K562 (cell line): ENCODE results near the gene COPA. TPM values are rescaled to one million over a fixed set of nuclear protein-coding genes. Genes with fewer than 3 reads are reported as not detected.
A peak's percentile ranks its signal among the peaks of the same experiment; 100 is the strongest.

Experiments used
- C11orf30 ChIP-seq: fragments of 450-650 bp; IDR thresholded peaks from 2 replicates; pipeline ENCODE4 v1.6.1; 2016; ENCODE audit warnings: low read depth, mild to moderate bottlenecking
- CHCHD3 ChIP-seq: fragments of 250-450 bp; sonication (Bioruptor Pico); IDR thresholded peaks from 2 replicates; pipeline ENCODE4 v2.1.2; 2022; ENCODE audit warnings: mild to moderate bottlenecking
- POU5F1 ChIP-seq: fragments of 150-350 bp; IDR thresholded peaks from 2 replicates; pipeline ENCODE4 v1.6.1; 2014; ENCODE audit warnings: borderline replicate concordance, low read length, low read depth, mild to moderate bottlenecking; ENCODE audit not compliant: partially characterized antibody
- PTRF ChIP-seq: fragments of 450-650 bp; IDR thresholded peaks from 2 replicates; pipeline ENCODE4 v1.6.1; 2016; ENCODE audit warnings: mild to moderate bottlenecking, missing genetic modification characterization, missing compliant biosample characterization
- RAD21 ChIP-seq, 2 experiments: fragments of 250-450 bp in 1 of 2; fragments of 450-650 bp in 1 of 2; sonication (Bioruptor Pico) in 1 of 2; formaldehyde crosslinking in 1 of 2; IDR thresholded peaks in 1 of 2; conservative IDR thresholded peaks in 1 of 2; 2 replicates each; pipeline versions ENCODE4 v1.4.0 to v1.8.0; 2020 to 2022; ENCODE audit warnings: mild to moderate bottlenecking in 2 of 2, moderate library complexity in 1 of 2
- SMARCE1 ChIP-seq: fragments of 450-650 bp; IDR thresholded peaks from 2 replicates; pipeline ENCODE4 v1.7.1; 2016; ENCODE audit warnings: mild to moderate bottlenecking
- TBL1XR1 ChIP-seq, 2 experiments: IDR thresholded peaks; 2 replicates each; pipeline ENCODE4 v1.6.1; 2012; ENCODE audit warnings: improper control_type of control experiment in 2 of 2, low read length in 2 of 2, mild to moderate bottlenecking in 1 of 2
- TEAD4 ChIP-seq, 2 experiments: sonication (generic) in 1 of 2; formaldehyde crosslinking in 1 of 2; IDR thresholded peaks; 2 replicates each; pipeline versions ENCODE4 v1.6.1 to v1.8.0; 2012 to 2022; ENCODE audit warnings: borderline replicate concordance in 1 of 2, inconsistent platforms in 1 of 2, low read length in 1 of 2, mild to moderate bottlenecking in 1 of 2, missing genetic modification reagents in 1 of 2
- THRB ChIP-seq: fragments of 450-650 bp; formaldehyde crosslinking; conservative IDR thresholded peaks from 2 replicates; pipeline ENCODE4 v1.4.0; 2022; ENCODE audit warnings: mild to moderate bottlenecking, missing genetic modification characterization
- ZKSCAN1 ChIP-seq: fragments of 150-350 bp; IDR thresholded peaks from 2 replicates; pipeline ENCODE4 v1.6.1; 2016; ENCODE audit warnings: low read depth, low read length
- ZNF436 ChIP-seq: fragments of 250-450, 450-650 bp; sonication (Bioruptor Pico); formaldehyde crosslinking; IDR thresholded peaks from 2 replicates; pipeline ENCODE4 v1.7.0; 2020; ENCODE audit warnings: mild to moderate bottlenecking
- ZNF512 ChIP-seq: IDR thresholded peaks from 2 replicates; pipeline ENCODE4 v1.6.1; 2016; ENCODE audit warnings: missing genetic modification characterization, missing compliant biosample characterization
- polyA plus RNA-seq, 8 experiments: library from polyadenylated mRNA; depleted of rRNA in 4 of 8; stranded (reverse) in 5 of 8; unstranded in 3 of 8; fragments of >200 nt; fragmentation: Nextera tagmentation in 2 of 8; fragmentation: Illumina TruSeq in 1 of 8; extraction: Ambion mirVana in 2 of 8; extraction: Trizol in 1 of 8; gene quantifications; 2 replicates each; pipeline versions ENCODE4 v1.2.1 to v1.2.3, GENCODE V29; 2011 to 2014; ENCODE audit warnings: inconsistent platforms in 1 of 8, missing spikeins in 1 of 8
- total RNA-seq, 7 experiments: library from RNA; depleted of rRNA in 6 of 7; stranded (reverse); fragments of >200 nt in 6 of 7; fragmentation: Illumina TruSeq in 2 of 7; extraction: Trizol in 2 of 7; gene quantifications; 2 replicates each; pipeline versions ENCODE4 v1.2.1 to v1.2.3, GENCODE V29; 2011 to 2021; ENCODE audit warnings: low replicate concordance in 1 of 7
- TF ChIP-seq, protein P1 (sequence below): IDR thresholded peaks from 2 replicates; pipeline ENCODE4 v1.6.1; 2011; ENCODE audit warnings: borderline replicate concordance, low read depth, mild to moderate bottlenecking, moderate library complexity, low read length; ENCODE audit not compliant: insufficient read depth, poor library complexity, severe bottlenecking

The COPA gene
- total and polyA plus RNA-seq, 9 of the 15 experiments (the other 6 are each of a cell fraction or from before 2014, with no cell fraction given) = 49.8 to 222 (median 110) TPM

DNA sequence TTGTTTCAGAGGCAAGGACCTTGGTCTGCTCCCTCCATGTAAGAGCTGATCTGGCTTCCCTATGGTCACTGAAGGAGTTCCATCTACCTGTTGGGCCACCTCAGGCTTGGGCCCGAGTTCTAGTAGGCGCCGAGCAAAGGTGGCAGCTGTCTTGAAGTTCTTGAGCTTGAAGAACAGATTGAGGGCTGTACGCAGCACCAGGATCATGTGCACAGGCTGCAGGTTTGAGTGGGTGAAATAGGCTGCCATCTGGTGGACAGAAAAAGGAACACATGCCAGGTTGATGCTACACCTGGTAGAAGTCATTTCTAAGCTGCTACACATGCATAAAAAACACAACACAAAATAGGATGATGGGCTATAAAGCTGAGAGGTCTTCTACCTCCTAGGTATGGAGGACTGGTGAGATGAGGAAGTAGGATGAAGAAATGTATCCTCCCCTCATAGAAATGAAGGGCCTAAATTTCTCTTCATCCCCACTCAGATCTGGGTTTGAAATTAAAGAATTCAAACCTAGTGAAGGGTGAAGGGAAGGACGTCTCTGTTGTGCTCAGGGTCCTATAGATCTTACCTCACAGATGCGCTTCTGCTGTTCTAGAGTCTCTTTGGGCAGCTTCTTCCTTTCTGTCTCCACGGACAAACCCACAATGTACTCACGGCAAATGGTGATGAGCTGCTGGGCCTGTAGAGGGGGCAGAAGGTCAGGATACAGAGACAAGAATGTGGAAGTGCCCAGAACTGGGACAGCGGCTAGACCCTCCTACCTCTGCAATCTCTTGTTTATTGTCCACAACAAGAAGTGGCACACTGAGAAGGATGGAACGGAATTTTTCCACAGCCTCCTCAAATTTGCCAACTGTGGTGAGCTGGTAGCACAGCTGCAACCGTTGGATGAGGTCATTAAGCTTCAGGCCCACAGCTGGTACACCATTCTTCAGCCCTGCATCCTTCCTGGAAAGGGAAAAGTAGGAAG lies 51.5 kb downstream of the COPA start (continued):
- TF ChIP-seq C11orf30 (no peak), PTRF (tag) (no peak), ZNF436 (CRISPR knock-in tag) (no peak), POU5F1 (no peak), ZKSCAN1 (no peak), SMARCE1 (no peak), TEAD4 (IDR thresholded peaks at IDR 0.05; ENCODE audit: low read length) (0 out of 2 replicates have a peak, but pooled peaks have one; percentile 8), TEAD4 (CRISPR knock-in tag; IDR thresholded peaks at IDR 0.05; ENCODE audit: borderline replicate concordance) (no peak), RAD21 (CRISPR knock-in tag; conservative IDR thresholded peaks at IDR 0.05 in 1 of 2, IDR thresholded peaks at IDR 0.05 in 1 of 2) (peak in 1 of 2 experiments; percentile 60; a peak in 3 of 4 replicates), THRB (CRISPR knock-in tag) (peak; percentile 36; the same call in 1 of the 2 replicates), TBL1XR1 (IDR thresholded peaks at IDR 0.05; ENCODE audit: low read length in 2 of 2) (no peak), ZNF512 (tag) (no peak), CHCHD3 (CRISPR knock-in tag) (no peak)
- TF ChIP-seq, protein P1, sequence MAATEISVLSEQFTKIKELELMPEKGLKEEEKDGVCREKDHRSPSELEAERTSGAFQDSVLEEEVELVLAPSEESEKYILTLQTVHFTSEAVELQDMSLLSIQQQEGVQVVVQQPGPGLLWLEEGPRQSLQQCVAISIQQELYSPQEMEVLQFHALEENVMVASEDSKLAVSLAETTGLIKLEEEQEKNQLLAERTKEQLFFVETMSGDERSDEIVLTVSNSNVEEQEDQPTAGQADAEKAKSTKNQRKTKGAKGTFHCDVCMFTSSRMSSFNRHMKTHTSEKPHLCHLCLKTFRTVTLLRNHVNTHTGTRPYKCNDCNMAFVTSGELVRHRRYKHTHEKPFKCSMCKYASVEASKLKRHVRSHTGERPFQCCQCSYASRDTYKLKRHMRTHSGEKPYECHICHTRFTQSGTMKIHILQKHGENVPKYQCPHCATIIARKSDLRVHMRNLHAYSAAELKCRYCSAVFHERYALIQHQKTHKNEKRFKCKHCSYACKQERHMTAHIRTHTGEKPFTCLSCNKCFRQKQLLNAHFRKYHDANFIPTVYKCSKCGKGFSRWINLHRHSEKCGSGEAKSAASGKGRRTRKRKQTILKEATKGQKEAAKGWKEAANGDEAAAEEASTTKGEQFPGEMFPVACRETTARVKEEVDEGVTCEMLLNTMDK = peak; percentile 52
